Measurements from ENCODE around the gene MS4A14.

- no peak for TF ChIP-seq CTCF (IDR thresholded peaks at IDR 0.05; ENCODE audit: insufficient read depth, low read length, poor library complexity, severe bottlenecking)
- TF ChIP-seq EZH2phosphoT487 (conservative IDR thresholded peaks at IDR 0.05; ENCODE audit: low read length) = no peak
Observed at GRCh38 chr11:60428517-60428916, 32.3 kb downstream of the MS4A14 start.
